Measurements from ENCODE around the gene RBFOX2.
"Not testable (repeated sequence)": the region's sequence is repeated elsewhere in the genome, so short reads cannot be mapped to it uniquely, and the experiment has no call there.

The RBFOX2 gene

DNA sequence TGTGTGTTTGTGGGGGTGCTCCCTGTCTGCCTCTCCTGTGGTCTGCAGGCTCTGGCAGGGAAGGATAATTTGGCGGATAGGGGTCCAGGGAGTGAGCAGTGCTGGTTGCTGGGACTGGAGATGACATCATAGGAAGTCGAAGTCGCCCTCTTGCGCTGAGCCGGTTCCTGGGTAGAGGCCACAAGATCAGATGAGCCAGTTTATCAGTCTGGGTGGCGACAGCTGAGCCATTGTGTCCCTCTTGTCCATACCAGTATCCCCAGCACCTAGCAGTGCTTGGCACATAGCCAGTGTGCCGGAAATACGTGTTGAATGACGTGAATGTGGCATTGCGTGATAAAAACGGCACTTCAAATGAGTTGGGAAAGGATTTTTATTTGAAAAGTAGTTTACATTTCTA is 301.2 kb downstream of the RBFOX2 start:
- no peak for DNase-seq

DNA sequence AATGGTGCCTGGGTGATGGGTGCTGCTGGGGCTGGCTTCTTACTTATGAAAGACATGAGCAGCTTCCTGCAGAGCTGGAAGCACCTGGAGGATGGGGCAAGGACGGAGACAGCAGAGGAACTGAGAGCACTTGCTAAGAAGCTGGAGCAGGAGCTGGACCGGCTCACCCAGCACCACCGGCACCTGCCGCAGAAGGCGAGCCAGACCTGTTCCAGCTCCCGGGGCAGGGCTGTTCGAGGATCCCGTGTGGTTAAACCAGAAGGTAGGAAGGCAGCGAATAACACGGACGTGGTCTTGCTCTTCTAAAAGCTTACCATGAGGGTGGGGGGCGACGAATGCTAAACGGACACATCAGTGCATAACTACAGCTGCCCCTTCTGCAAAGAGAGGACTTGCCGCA is 301.7 kb downstream of the RBFOX2 start:
- no peak for DNase-seq

DNA sequence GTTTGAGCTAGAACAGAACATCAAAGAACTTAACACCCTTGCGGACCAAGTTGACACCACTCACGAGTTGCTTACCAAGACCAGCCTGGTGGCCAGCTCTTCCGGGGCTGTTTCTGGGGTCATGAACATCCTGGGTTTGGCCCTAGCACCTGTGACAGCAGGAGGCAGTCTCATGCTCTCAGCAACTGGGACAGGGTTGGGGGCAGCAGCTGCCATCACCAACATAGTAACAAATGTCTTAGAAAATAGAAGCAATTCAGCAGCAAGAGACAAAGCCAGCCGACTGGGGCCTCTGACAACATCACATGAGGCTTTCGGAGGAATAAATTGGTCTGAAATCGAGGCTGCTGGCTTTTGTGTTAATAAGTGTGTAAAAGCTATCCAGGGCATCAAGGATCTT is 302.2 kb downstream of the RBFOX2 start:
- no peak for DNase-seq

DNA sequence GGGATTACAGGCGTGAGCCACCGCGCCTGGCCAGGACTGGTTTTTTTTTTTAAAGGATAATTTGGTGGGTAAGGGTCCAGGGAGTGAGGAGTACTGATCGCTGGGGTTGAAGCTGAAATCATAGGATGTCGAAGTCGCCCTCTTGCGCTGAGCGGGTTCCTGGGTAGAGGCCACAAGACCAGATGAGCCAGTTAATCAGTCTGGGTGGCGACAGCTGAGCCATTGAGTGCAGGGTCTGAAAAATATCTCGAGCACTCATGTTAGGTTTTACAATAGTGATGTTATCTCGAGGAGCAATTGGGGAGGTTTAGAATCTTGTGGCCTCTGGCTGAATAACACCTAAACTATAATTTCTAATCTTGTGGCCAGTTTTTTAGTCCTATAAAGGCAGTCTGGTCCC is 303.1 kb downstream of the RBFOX2 start:
- DNase-seq = no peak

DNA sequence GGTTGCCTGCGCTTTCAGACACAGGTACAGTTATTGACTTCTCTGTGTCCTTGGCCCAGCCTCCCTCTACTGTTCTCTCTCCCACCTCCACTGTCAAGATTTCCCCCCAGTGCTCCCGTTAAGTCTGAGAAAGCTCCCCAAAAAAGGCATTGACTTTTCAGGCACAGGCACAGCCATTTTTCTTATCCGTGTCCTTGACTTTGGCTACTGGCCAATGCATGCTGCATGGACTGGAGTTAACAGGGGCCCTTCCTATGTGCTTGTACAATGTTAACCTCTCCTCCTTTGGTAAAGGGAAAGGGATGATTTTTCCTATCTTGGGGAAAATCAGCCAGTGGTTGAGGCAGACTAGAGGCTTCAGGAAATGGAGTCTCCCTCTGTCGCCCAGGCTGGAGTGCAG is 306.7 kb downstream of the RBFOX2 start:
- no peak for DNase-seq

DNA sequence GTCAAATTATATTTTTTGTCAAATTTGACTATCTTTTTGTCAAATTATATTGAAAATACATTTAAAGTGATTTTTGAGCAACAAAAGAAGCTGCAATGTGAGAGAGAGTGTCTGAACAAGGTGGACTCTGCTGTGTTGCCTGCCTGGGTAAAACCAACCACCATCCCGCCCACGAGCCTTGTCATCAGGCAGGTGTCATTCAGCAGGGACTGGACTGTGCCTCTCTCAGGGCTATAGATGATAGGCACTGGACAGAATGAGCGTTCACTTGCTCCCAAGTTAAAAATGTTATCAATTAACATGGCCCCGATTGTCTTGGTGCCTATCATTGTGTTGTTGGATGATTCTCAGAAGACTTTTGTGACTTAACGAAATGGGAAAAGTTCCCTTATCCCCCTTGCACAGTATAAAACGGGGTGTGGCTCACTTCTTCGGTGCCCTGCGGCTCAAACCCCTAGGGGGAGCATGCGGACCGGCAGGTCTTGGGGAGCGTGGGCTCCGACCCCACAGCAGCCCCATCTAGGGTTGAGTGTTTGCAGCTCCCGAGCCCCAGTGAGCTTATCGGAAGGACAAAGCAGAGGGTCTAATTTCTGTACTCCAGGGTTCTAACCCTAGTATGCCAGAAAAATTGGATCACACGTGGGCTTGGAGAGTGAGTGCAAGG is 309.3 kb downstream of the RBFOX2 start:
- DNase-seq = no peak

DNA sequence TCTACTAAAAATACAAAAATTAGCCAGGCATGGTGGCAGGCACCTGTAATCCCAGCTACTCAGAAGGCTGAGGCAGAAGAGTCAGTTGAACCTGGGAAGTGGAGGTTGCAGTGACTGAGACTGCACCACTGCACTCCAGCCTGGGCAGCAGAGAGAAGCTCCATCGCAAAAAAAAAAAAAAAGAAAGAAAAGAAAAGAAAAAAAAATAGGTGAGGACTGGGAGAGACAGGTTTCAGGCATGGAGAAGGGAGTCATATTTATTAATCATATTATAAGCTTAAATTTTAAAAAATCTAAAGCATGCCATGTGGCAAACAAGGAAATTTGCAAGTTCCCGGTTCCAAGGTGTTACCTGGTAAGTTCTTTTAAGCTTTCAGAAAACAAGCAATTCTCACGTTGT is 311.1 kb downstream of the RBFOX2 start, which contains the start of gene APOL5:
Gene APOL5 (plus strand): TSS at position 301 of the 400 bp plus-strand sequence. CDS start 0 bp downstream, at position 301.
- no peak for DNase-seq

DNA sequence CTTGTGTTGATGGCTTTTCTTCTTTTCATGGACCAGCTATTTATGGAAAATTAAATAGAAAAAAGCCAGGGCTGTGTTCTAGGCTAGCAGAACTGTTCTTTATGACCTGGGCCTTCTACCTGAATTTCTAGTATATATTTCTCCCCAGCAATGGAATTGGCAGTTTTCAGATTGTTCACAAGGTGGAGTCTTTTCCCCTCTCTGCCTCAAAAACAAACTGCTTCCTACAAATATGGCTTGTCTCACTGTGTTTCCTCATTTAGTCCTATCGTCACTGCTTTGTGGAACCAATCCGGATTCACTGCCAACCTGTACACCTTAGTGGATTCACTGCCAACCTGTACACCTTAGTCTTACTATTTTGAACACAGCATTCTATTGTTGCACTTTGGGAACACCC is 316.0 kb downstream of the RBFOX2 start:
- DNase-seq = no peak

DNA sequence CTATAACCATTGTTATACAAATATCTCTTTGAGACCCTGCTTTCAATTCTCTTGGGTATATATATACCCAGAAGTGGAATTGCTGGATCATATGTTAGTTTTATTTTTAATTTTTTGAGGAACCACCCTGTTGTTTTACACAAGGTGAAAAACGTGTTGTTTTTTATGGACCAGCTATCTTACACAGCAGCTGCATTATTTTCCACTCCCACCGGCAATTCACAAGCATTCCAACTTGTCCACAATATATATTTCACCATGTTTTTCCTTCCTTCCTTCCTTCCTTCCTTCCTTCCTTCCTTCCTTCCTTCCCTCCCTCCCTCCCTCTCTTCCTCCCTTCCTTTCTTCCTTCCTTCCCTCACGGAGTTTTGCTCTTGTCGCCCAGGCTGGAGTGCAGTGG is 317.3 kb downstream of the RBFOX2 start:
- no peak for DNase-seq

DNA sequence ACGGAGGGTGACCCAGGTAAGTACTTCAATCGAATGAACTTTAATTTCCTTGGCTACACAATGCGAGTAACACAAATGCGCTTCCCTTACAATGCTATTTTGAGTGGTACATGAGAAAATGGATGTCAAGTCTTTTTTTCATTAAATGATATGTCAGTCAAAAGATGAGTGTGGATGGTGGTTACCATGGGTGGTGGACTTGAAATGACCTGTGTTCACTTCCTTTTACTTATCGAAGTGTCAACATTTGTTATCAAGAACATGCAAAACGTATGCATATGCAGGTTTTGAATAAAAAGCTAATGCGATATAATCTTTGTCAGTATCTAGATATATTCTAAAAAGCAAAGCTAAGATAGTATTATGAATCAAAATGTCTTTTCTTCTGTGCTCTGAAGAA is 319.7 kb downstream of the RBFOX2 start:
- DNase-seq = no peak

DNA sequence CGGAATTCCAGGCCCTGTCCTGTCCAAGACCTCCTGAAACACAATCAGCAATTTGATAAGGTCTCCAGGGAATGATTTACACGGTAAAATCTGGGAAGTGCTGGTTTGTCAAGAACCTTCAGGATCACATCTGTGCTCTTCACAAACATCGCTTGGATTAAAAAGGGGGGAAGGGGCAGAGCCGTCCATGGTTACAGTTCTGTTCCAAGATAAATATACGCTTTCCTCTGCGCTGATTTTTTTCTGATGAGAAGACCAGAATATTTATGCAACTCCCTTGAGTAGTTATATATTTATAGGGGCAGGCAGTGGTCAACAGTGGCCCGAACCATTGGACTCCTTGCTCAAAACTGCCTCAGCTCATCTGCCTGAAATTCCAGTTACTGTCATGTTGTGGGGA is 320.2 kb downstream of the RBFOX2 start:
- DNase-seq = no peak

DNA sequence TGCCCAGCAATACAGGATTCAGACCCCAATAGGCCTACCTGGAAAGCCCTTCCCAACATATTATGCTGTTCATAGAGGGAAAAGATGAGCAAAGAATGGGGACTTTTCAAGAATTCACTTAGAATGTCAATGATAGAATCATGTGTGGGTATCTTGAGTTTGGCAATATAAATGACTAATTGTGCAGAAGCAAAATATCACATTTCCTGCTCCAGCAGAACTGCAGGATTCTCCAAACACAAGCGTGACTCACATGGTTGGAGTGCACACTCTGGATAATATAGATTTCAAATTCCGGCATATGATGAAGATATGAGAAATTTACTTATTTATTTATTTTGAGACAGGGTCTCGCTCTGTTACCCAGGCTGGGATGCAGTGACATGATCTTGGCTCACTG is 323.5 kb downstream of the RBFOX2 start:
- no peak for DNase-seq

DNA sequence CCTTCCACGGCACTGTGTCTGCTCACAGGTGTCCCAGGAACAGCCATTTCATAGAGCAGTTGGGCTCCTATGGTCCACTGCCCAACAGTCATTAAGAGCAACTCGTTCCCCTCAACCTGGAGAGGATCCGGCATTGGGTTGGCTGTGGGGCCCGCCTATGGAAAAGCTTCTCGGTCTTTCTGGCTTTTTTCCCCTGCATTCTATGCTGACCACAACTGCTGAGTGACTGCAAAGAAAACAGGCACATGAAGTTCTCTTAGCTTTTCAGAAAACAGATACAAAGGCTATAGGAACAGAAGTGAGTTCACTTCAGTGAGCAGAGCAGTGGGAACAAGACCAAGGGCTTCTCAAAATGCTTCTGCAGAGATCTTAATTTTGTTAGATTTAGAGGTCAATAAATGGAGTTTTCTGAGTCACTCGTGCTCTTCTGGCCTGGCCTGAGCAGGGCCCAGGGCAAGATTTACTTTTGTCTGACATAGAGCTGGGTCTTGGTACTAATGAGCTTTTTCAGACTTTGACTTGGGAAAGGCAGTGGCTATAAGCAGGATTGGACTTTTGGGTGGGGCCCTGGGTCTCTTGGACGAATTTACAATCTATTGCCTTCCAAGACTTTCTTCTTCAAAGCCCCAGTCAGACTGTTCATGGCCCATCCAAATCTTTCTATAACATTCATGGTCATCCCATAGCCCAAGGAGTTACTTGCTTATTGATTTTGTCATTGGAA is 324.6 kb downstream of the RBFOX2 start:
- DNase-seq = no peak

DNA sequence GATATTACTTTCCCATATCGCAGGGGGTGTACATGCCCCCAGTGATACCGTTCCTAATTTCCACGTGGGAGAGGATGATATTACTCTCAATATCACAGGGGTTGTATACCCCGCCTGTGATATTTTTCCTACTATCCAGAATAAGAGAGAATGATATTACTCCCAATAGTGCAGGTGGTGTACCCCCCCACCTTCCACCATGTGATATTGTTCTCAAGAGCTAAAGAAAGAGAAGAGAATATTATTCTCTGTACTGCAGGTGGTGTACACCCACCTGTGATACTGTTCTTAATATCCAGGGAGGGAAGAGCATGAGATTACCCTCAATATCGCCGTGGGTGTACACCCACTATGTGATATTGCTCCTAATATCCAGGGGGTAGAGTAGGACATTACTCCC is 328.8 kb downstream of the RBFOX2 start:
- not testable (repeated sequence) for DNase-seq

DNA sequence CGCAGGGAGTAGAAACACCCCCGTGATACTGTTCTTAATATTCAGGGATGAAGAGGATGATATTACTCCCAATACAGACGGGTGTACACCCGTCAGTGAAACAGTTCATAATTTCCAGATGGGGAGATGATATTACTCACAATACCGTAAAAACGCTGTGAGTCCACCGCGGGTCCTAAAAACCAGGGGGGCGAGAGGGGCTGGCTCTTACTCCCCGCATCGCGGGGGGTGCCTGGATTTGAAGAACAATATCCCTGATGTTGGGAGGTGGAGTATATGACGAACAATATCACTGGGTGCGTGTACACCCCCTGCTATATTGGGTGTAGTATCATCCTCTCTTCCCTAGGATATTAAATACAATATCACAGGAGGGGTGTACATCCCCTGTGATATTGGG is 331.5 kb downstream of the RBFOX2 start:
- no peak for DNase-seq

DNA sequence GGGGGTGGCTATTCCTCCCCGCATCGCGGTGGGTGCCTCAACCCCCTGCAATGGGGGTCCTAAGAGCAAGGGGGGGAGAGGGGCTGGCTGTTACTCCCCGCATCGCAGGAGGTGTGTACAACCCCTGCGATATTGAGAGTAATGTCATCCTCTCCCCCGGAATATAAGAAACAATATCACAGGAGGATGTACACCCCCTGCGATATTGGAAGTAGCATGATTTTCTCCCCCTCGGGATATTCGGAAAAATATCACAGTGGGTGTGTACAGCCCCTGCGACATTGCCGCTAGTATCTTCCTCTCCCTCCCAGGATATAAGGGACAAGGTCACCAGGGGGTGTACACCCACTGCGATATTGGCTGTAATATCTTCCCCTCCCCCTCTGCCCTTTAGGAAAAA is 333.4 kb downstream of the RBFOX2 start:
- no peak for DNase-seq

DNA sequence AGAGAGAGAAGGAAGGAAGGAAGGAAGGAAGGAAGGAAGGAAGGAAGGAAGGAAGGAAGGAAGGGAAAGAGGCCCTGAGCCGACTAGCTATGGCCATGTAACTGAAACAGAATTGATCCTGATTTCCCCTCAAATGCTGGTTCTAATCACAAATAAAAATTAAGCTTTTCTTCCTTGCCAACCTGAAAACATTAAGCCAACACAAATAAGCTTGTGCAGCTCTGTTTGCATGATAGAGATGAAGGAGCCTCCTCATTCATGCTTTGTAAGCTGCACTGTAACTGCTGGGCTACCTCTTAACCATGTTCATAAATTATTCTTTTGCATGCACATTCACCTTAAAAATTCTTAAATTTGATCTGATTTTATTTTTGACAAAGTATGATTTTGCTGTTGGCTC is 338.6 kb downstream of the RBFOX2 start:
- no peak for DNase-seq

DNA sequence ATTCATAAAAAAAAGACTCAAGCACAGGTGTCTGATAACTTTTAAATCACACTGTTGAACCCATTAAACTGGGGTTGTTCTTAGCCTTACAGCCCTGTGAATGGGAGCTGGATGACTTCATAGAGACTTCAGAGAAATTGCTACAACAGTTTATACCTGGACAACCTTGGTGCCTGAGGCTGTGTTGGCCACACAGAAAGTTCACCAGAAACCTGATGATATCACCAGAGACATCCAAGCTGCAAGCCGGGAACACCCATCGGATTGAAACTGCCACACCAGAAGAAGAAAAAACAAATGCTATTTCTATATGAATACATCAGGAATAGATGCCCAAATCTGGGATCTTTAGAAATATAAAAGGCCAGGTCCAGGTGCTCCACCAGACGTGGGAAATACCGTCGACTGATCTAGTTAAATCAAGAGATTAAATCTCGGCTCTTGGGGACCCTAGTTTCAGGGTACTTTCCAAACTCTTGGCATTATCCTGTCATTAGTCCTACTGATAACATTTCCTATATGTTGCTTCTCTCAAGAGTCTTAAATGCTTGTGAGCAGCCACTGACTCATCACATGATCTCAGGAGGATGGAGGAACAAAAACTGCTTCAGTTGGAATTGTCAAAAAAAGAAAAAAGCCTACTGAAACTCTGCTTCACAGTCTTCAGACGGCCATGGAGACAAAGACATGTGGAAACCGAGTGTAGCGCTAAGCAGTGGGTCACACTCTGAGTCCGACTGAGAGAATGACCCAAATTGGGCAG is 339.5 kb downstream of the RBFOX2 start:
- no peak for DNase-seq
